HepG2 (cell line): ENCODE results near the gene RSPH9. TPM values are rescaled to one million over a fixed set of nuclear protein-coding genes. Genes with fewer than 3 reads are reported as not detected.

Experiments
- CAMTA2 ChIP-seq: sonication (generic); formaldehyde crosslinking; IDR thresholded peaks from 2 replicates; pipeline ENCODE4 v1.4.0; 2020; ENCODE audit warnings: mild to moderate bottlenecking, missing genetic modification reagents, borderline replicate concordance
- DNMT1 ChIP-seq: sonication (generic); formaldehyde crosslinking; IDR thresholded peaks from 2 replicates; pipeline ENCODE4 v1.5.1; 2020; ENCODE audit warnings: mild to moderate bottlenecking, missing genetic modification reagents
- EHMT2 ChIP-seq: fragments of 200-600 bp; sonication (generic); IDR thresholded peaks from 2 replicates; pipeline ENCODE4 v1.7.0; 2017; ENCODE audit warnings: antibody characterized with exemption, low read depth, low read length, borderline replicate concordance
- KDM5B ChIP-seq: sonication (generic); formaldehyde crosslinking; IDR thresholded peaks from 2 replicates; pipeline ENCODE4 v1.4.0; 2020; ENCODE audit warnings: missing genetic modification reagents, mild to moderate bottlenecking, borderline replicate concordance
- KLF15 ChIP-seq: sonication (generic); formaldehyde crosslinking; IDR thresholded peaks from 2 replicates; pipeline ENCODE4 v1.8.1; 2023; ENCODE audit warnings: borderline replicate concordance, mild to moderate bottlenecking, inconsistent platforms, missing genetic modification reagents, mixed read lengths
- KLF16 ChIP-seq, 2 experiments: sonication (generic) in 1 of 2; formaldehyde crosslinking in 1 of 2; IDR thresholded peaks; 2 replicates each; pipeline versions ENCODE4 v1.6.1 to v1.8.0; 2016 to 2023; ENCODE audit warnings: missing genetic modification reagents in 2 of 2, missing compliant biosample characterization in 1 of 2
- NRL ChIP-seq: sonication (generic); formaldehyde crosslinking; IDR thresholded peaks from 2 replicates; pipeline ENCODE4 v1.5.0; 2020; ENCODE audit warnings: missing genetic modification reagents, mild to moderate bottlenecking, moderate library complexity, borderline replicate concordance
- PCBP1 ChIP-seq: fragments of 200-400 bp; formaldehyde crosslinking; IDR thresholded peaks from 2 replicates; pipeline ENCODE4 v1.6.1; 2017; ENCODE audit warnings: mild to moderate bottlenecking, low read depth, low read length, borderline replicate concordance
- SMARCE1 ChIP-seq: fragments of 450-650 bp; IDR thresholded peaks from 2 replicates; pipeline ENCODE4 v1.6.1; 2017; ENCODE audit warnings: borderline replicate concordance
- SMC3 ChIP-seq: IDR thresholded peaks from 2 replicates; pipeline ENCODE4 v1.6.1; 2011; ENCODE audit warnings: low read length, improper control_type of control experiment
- SMYD3 ChIP-seq: sonication (generic); formaldehyde crosslinking; IDR thresholded peaks from 2 replicates; pipeline ENCODE4 v1.8.1; 2023; ENCODE audit warnings: mild to moderate bottlenecking, missing genetic modification reagents
- TAF1 ChIP-seq: sonication (generic); formaldehyde crosslinking; IDR thresholded peaks from 2 replicates; pipeline ENCODE4 v1.4.0; 2020; ENCODE audit warnings: missing genetic modification reagents
- TOE1 ChIP-seq: sonication (generic); formaldehyde crosslinking; IDR thresholded peaks from 2 replicates; pipeline ENCODE4 v1.4.0; 2020; ENCODE audit warnings: mild to moderate bottlenecking, missing genetic modification reagents
- ZFP41 ChIP-seq: sonication (generic); formaldehyde crosslinking; IDR thresholded peaks from 2 replicates; pipeline ENCODE4 v1.4.0; 2020; ENCODE audit warnings: mild to moderate bottlenecking, missing genetic modification reagents, borderline replicate concordance
- ZNF709 ChIP-seq: sonication (generic); formaldehyde crosslinking; IDR thresholded peaks from 2 replicates; pipeline ENCODE4 v1.5.0; 2020; ENCODE audit warnings: mild to moderate bottlenecking, missing genetic modification reagents
- polyA plus RNA-seq, 8 experiments: library from polyadenylated mRNA; depleted of rRNA in 3 of 8; stranded (reverse) in 7 of 8; unstranded in 1 of 8; fragments of >200 nt; fragmentation: Illumina TruSeq in 4 of 8; extraction: Trizol in 4 of 8; gene quantifications; 2 replicates each; pipeline versions ENCODE4 v1.2.1 to v1.2.3, GENCODE V29; 2011 to 2016; ENCODE audit warnings: low read depth in 4 of 8, missing spikeins in 1 of 8, mixed read lengths in 1 of 8; ENCODE audit not compliant: insufficient read depth in 1 of 8
- total RNA-seq, 5 experiments: library from RNA; depleted of rRNA; stranded (reverse); fragments of >200 nt; fragmentation: Illumina TruSeq; extraction: Trizol; gene quantifications; 2 replicates each; pipeline ENCODE4 v1.2.3, GENCODE V29; 2016; ENCODE audit warnings: low read depth in 1 of 5
- TF ChIP-seq, protein P1 (sequence below), 2 experiments: sonication (generic) in 1 of 2; formaldehyde crosslinking in 1 of 2; IDR thresholded peaks; 2 replicates each; pipeline versions ENCODE4 v1.4.0 to v1.6.1; 2016 to 2020; ENCODE audit warnings: borderline replicate concordance in 1 of 2, low read depth in 1 of 2, mild to moderate bottlenecking in 1 of 2, missing genetic modification reagents in 1 of 2
- TF ChIP-seq, protein P2 (sequence below): sonication (generic); formaldehyde crosslinking; IDR thresholded peaks from 2 replicates; pipeline ENCODE4 v1.5.0; 2020; ENCODE audit warnings: missing genetic modification reagents, mild to moderate bottlenecking, borderline replicate concordance
- TF ChIP-seq, protein P3 (sequence below): IDR thresholded peaks from 2 replicates; pipeline ENCODE4 v1.6.1; 2016; ENCODE audit warnings: mild to moderate bottlenecking, missing biosample characterization, missing genetic modification reagents
- TF ChIP-seq, protein P4 (sequence below): sonication (generic); formaldehyde crosslinking; IDR thresholded peaks from 2 replicates; pipeline ENCODE4 v1.4.0; 2020; ENCODE audit warnings: missing genetic modification reagents
- TF ChIP-seq, protein P5 (sequence below): sonication (generic); formaldehyde crosslinking; IDR thresholded peaks from 2 replicates; pipeline ENCODE4 v1.8.1; 2023; ENCODE audit warnings: mild to moderate bottlenecking, missing genetic modification reagents

The RSPH9 gene
- total and polyA plus RNA-seq, 2 of the 13 experiments (the other 11 are each of a cell fraction or from before 2014, with no cell fraction given): 0.04 TPM; not detected in 1

DNA sequence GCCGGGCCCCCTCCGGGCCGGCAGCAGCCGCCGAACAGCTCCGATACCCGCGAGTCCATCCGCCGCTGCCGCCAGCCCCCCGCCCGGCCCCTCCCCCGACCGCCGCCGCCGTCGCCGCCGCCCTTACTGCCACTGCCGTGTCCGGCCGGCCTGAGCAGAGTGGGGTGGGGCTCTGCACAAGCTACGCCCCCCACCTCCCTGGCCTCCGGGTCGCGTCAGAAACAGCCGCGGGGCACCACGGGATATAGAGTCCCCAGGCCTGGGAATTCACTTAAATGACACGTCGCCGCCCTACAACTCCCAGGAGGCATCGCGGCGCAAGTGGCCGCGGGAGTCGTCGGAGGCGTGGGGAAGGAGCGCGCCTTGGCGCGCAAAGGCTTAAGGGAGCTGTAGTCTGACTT lies 15.7 kb upstream of the RSPH9 start, which contains the start of gene GTPBP2 (continued):
- TF ChIP-seq, protein P1, sequence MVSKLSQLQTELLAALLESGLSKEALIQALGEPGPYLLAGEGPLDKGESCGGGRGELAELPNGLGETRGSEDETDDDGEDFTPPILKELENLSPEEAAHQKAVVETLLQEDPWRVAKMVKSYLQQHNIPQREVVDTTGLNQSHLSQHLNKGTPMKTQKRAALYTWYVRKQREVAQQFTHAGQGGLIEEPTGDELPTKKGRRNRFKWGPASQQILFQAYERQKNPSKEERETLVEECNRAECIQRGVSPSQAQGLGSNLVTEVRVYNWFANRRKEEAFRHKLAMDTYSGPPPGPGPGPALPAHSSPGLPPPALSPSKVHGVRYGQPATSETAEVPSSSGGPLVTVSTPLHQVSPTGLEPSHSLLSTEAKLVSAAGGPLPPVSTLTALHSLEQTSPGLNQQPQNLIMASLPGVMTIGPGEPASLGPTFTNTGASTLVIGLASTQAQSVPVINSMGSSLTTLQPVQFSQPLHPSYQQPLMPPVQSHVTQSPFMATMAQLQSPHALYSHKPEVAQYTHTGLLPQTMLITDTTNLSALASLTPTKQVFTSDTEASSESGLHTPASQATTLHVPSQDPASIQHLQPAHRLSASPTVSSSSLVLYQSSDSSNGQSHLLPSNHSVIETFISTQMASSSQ (IDR thresholded peaks at IDR 0.05; ENCODE audit: low read depth): no peak
- TF ChIP-seq, protein P1 (CRISPR knock-in tag; IDR thresholded peaks at IDR 0.05; ENCODE audit: borderline replicate concordance): peak; percentile 64; the same call in 1 of the 2 replicates
- TF ChIP-seq, protein P2, sequence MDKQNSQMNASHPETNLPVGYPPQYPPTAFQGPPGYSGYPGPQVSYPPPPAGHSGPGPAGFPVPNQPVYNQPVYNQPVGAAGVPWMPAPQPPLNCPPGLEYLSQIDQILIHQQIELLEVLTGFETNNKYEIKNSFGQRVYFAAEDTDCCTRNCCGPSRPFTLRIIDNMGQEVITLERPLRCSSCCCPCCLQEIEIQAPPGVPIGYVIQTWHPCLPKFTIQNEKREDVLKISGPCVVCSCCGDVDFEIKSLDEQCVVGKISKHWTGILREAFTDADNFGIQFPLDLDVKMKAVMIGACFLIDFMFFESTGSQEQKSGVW: no peak
- TF ChIP-seq NRL (CRISPR knock-in tag) (0 out of 2 replicates have a peak, but pooled peaks have one; percentile 2), SMARCE1 (no peak), TAF1 (no peak; the same call in 1 of the 2 replicates), ZFP41 (no peak), KLF16 (CRISPR knock-in tag; IDR thresholded peaks at IDR 0.05) (peak in 1 of 2 experiments; percentile 48; a peak in 1 of 4 replicates), KDM5B (CRISPR knock-in tag) (no peak), SMYD3 (CRISPR knock-in tag) (no peak), TOE1 (CRISPR knock-in tag) (no peak), CAMTA2 (CRISPR knock-in tag) (0 out of 2 replicates have a peak, but pooled peaks have one; percentile 20), DNMT1 (CRISPR knock-in tag) (no peak), EHMT2 (no peak; the same call in 1 of the 2 replicates), PCBP1 (0 out of 2 replicates have a peak, but pooled peaks have one; percentile 35), ZNF709 (CRISPR knock-in tag) (no peak), KLF15 (CRISPR knock-in tag) (no peak), SMC3 (no peak)
- TF ChIP-seq, protein P3, sequence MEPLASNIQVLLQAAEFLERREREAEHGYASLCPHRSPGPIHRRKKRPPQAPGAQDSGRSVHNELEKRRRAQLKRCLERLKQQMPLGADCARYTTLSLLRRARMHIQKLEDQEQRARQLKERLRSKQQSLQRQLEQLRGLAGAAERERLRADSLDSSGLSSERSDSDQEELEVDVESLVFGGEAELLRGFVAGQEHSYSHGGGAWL: no peak
- TF ChIP-seq, protein P4, sequence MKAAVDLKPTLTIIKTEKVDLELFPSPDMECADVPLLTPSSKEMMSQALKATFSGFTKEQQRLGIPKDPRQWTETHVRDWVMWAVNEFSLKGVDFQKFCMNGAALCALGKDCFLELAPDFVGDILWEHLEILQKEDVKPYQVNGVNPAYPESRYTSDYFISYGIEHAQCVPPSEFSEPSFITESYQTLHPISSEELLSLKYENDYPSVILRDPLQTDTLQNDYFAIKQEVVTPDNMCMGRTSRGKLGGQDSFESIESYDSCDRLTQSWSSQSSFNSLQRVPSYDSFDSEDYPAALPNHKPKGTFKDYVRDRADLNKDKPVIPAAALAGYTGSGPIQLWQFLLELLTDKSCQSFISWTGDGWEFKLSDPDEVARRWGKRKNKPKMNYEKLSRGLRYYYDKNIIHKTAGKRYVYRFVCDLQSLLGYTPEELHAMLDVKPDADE (CRISPR knock-in tag): 0 out of 2 replicates have a peak, but pooled peaks have one; percentile 20
- TF ChIP-seq, protein P5, sequence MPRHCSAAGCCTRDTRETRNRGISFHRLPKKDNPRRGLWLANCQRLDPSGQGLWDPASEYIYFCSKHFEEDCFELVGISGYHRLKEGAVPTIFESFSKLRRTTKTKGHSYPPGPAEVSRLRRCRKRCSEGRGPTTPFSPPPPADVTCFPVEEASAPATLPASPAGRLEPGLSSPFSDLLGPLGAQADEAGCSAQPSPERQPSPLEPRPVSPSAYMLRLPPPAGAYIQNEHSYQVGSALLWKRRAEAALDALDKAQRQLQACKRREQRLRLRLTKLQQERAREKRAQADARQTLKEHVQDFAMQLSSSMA (CRISPR knock-in tag): no peak
